Measurements from ENCODE around the gene SRL. TPM values are rescaled to one million over a fixed set of nuclear protein-coding genes. Genes with fewer than 3 reads are reported as not detected.

SRL gene
- total RNA-seq, 1 experiment from 2014 or later = not detected

DNA sequence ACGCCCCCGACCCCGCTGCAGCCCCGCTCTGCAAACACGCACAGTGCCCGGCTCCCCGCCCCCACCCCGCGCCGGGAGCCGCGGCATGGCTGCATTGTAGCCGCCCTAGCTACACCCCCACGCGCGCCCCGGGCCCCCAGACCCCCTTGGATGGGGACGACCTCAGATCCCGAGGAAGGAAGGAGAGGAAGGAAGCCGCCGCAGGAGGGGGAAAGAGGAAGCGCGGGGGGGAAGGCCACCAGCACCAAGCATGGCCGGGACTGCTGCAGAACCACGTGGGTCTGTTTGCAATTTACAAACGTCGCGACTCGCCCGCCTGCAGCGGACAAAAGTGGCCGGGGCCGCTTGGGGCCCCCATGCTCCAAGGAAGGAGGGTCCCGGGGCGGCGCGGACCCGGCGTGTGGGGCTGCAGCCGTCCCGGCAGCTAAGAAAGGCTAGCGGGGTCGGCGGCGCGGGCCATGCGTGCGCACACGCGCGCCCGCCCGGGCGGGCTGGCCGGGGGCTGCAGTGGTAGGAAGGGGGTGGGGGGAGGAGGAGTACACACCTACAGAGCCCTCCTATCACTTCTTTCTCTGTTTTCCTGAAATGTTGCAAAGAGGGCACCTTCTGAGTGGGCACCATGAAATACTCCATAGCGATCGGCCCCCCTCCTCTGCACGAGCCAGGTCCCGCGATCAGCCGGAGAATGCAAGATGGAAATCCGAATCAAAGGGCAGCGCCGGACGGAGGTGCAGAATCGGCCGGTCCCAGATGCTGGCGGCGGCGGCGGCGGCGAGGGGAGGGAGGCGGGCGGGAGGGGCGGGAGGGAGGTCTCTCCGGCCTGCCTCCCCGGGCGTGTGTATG lies 30.5 kb upstream of the SRL start:
- BruUV-seq (replicated peaks) = no TSS peak
- H3K27me3 ChIP-seq (ENCODE audit: low read length) = no peaks in the 10 kb centered on the region

DNA sequence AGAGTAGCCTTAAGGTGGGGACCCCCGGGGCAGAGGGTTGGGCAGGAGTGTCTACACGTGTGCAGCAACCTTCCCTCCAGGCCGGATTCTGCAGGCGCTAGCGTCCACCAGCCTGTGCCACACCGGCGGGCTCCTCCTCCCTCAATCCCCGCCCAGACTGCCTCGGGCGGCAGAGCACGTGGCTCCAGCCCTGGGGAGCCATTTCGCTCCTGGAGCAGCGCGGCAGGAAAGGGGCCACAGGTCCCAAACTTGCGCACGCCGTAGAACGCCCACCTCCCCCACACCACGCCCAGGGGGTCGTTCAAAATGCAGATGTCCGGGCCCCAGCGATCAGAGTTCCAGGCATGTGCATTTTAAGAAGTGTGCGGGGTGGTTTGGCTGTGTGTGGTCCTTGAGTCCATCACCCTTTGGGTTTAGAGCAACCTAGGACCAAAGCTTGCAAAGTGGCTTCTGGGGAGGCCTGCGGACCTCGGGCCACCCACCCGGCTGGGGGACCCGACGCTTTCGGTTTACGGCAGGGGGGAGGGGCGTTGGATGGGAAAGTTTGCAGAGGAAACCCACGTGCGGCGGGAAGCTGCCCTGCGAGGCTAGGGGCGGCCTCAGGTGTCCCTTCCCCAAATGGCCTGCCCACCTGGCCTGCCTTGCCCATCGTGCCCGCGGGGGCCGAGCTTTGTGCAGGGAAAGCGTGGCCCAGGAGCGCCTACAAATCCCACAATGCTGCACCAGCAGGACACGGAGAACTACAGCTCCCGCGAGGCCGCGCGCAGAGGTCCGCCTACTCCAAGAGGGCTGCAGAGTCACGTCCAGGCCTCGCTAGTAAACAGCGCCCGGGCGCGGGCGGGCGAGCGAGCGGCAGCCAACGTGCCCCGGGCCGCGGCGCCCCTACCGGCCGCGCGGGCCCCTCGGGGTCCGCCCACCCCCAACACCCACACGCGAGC lies 29.6 kb upstream of the SRL start:
- CTCF ChIA-PET = interaction anchor here (0.8 kb wide), 1 partner anchor 18 kb away, joined by 7 read pairs; no protein-coding TSS in a partner anchor
- peak; percentile 84 for DNase-seq
- Histone ChIP-seq H3F3A (ENCODE audit: low read length, unreplicated experiment) (no peaks in the 10 kb centered on the region), H3K27ac (ENCODE audit: low read length) (peak overlapping the region; percentile 96), H2AFZ (ENCODE audit: low read length) (peak overlapping the region; percentile 73), H3K9me3 (ENCODE audit: low read length) (no peaks in the 10 kb centered on the region), H3K27me3 (ENCODE audit: low read length) (no peaks in the 10 kb centered on the region), H3K4me2 (ENCODE audit: low read length) (peak overlapping the region; percentile 95), H3K4me3 (ENCODE audit: low read length) (peak overlapping the region; percentile 90), H3K36me3 (ENCODE audit: low read depth, low read length) (no peaks in the 10 kb centered on the region), H3K4me1 (ENCODE audit: insufficient read depth, low read length) (peaks cover 15% of the 10 kb centered on the region), H4K20me1 (ENCODE audit: low read length) (no peaks in the 10 kb centered on the region), H3K9ac (ENCODE audit: low read length) (peak overlapping the region; percentile 99), H3K9me2 (replicated peaks; ENCODE audit: low read length) (no peaks in the 10 kb centered on the region), H3K79me2 (ENCODE audit: low read length) (peaks cover 59% of the 10 kb centered on the region)
- ATAC-seq = peak; percentile 80
- TF ChIP-seq, protein P1, sequence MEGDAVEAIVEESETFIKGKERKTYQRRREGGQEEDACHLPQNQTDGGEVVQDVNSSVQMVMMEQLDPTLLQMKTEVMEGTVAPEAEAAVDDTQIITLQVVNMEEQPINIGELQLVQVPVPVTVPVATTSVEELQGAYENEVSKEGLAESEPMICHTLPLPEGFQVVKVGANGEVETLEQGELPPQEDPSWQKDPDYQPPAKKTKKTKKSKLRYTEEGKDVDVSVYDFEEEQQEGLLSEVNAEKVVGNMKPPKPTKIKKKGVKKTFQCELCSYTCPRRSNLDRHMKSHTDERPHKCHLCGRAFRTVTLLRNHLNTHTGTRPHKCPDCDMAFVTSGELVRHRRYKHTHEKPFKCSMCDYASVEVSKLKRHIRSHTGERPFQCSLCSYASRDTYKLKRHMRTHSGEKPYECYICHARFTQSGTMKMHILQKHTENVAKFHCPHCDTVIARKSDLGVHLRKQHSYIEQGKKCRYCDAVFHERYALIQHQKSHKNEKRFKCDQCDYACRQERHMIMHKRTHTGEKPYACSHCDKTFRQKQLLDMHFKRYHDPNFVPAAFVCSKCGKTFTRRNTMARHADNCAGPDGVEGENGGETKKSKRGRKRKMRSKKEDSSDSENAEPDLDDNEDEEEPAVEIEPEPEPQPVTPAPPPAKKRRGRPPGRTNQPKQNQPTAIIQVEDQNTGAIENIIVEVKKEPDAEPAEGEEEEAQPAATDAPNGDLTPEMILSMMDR (conservative IDR thresholded peaks at IDR 0.05; ENCODE audit: low read depth, low read length) = no peak
- TF ChIP-seq EZH2 (IDR thresholded peaks at IDR 0.05; ENCODE audit: low read length, unreplicated experiment) (no peak), EZH2phosphoT487 (IDR thresholded peaks at IDR 0.05; ENCODE audit: borderline replicate concordance, low read length) (no peak)
- POLR2A ChIA-PET (ENCODE audit: unreplicated experiment) = interaction anchor here (0.7 kb wide), 1 partner anchor 18 kb away, joined by 4 read pairs; no protein-coding TSS in a partner anchor
- BruUV-seq (replicated peaks) = TSS peak; percentile 73
- intact Hi-C loops (cut with micrococcal nuclease) = loop anchor here (5.0 kb wide), 1 partner anchor 46 kb away; the partner anchor contains the start of gene GLIS2

More for the DNA sequence above, 30.5 kb upstream of the SRL start:
- Histone ChIP-seq H3K4me3 (ENCODE audit: low read length) (peak overlapping the region; percentile 90), H3K9me2 (replicated peaks; ENCODE audit: low read length) (no peaks in the 10 kb centered on the region), H3K9me3 (ENCODE audit: low read length) (no peaks in the 10 kb centered on the region), H4K20me1 (ENCODE audit: low read length) (no peaks in the 10 kb centered on the region), H3F3A (ENCODE audit: low read length, unreplicated experiment) (no peaks in the 10 kb centered on the region), H3K9ac (ENCODE audit: low read length) (peak overlapping the region; percentile 99), H3K36me3 (ENCODE audit: low read depth, low read length) (no peaks in the 10 kb centered on the region), H3K79me2 (ENCODE audit: low read length) (peaks cover 51% of the 10 kb centered on the region), H3K27ac (ENCODE audit: low read length) (peak overlapping the region; percentile 96), H3K4me1 (ENCODE audit: insufficient read depth, low read length) (peaks cover 15% of the 10 kb centered on the region), H2AFZ (ENCODE audit: low read length) (peak overlapping the region; percentile 63), H3K4me2 (ENCODE audit: low read length) (peak overlapping the region; percentile 95)
- TF ChIP-seq EZH2phosphoT487 (IDR thresholded peaks at IDR 0.05; ENCODE audit: borderline replicate concordance, low read length) = no peak
- TF ChIP-seq, protein P1 (conservative IDR thresholded peaks at IDR 0.05; ENCODE audit: low read depth, low read length) = no peak
- TF ChIP-seq EZH2 (IDR thresholded peaks at IDR 0.05; ENCODE audit: low read length, unreplicated experiment) = no peak
- DNase-seq (peak; percentile 23), ATAC-seq (peak; percentile 10)
- ChIA-PET CTCF (interaction anchor here (0.8 to 1.4 kb wide), 3 partner anchors 18 to 19 kb away, joined by 3 to 7 read pairs (median 4); no protein-coding TSS in a partner anchor), POLR2A (ENCODE audit: unreplicated experiment) (interaction anchor here (0.6 to 0.7 kb wide), 3 partner anchors 19 to 74 kb away, joined by 4 to 14 read pairs (median 8); no protein-coding TSS in a partner anchor)
- intact Hi-C loops (cut with micrococcal nuclease) = loop anchor here (5.0 kb wide), 1 partner anchor 45 kb away; the partner anchor contains the start of gene GLIS2

All from PC-3 (cell line).